B cell (primary cell): ENCODE measurements around the gene TBC1D12. TPM values are rescaled to one million over a fixed set of nuclear protein-coding genes. Genes with fewer than 3 reads are reported as not detected.

Experiments used
- ATAC-seq: fragments of 200-7000 bp; cut with Tn5 transposase; one replicate; pipeline ENCODE4 v1.10.0; 2021; ENCODE audit warnings: low read depth, mild to moderate bottlenecking, moderate number of reproducible peaks, moderate library complexity
- CTCF ChIA-PET: fragments of 350-600 bp; sonication (Branson Sonifier 250); formaldehyde crosslinking; loops from one replicate; lab custom pipeline; 2021; ENCODE audit warnings: antibody characterized with exemption, inconsistent platforms; lab: Charles Lee
- POLR2A ChIA-PET: fragments of 350-600 bp; sonication (Branson Sonifier 250); formaldehyde crosslinking; loops from one replicate; lab custom pipeline; 2021; ENCODE audit warnings: antibody characterized with exemption; lab: Charles Lee
- DNase-seq: peaks from one replicate; pipeline ENCODE4 v3.0.0; 2013
- H2AFZ ChIP-seq: 2 replicates; pipeline ENCODE4 v1.6.1; 2012; ENCODE audit warnings: mild to moderate bottlenecking, low read depth, low read length; ENCODE audit not compliant: insufficient read depth, poor library complexity, severe bottlenecking
- H3K27ac ChIP-seq, 2 donors: 1 replicate in 1 of 2; 2 replicates in 1 of 2; pipeline ENCODE4 v1.5.1; 2012 to 2013; ENCODE audit warnings: low read length in 2 of 2, mild to moderate bottlenecking in 2 of 2, moderate library complexity in 1 of 2
- H3K27me3 ChIP-seq, 4 experiments: fragments of 200-600 bp in 1 of 4; sonication (generic) in 1 of 4; replicated peaks in 1 of 4; 1 replicate in 2 of 4; 2 replicates in 2 of 4; pipeline versions ENCODE4 v1.6.1 to v1.7.0; 2013 to 2016; ENCODE audit warnings: low read length in 3 of 4, mild to moderate bottlenecking in 2 of 4, mixed read lengths in 1 of 4, moderate library complexity in 1 of 4; ENCODE audit not compliant: insufficient read depth in 4 of 4, control insufficient read depth in 3 of 4; ENCODE audit errors: control extremely low read depth in 1 of 4
- H3K36me3 ChIP-seq, 2 experiments: replicated peaks in 1 of 2; 1 replicate in 1 of 2; 2 replicates in 1 of 2; pipeline versions ENCODE4 v1.6.1 to v1.7.1; 2013; ENCODE audit warnings: low read length in 1 of 2; ENCODE audit not compliant: insufficient read depth in 2 of 2, control insufficient read depth in 1 of 2; ENCODE audit errors: control extremely low read depth in 1 of 2, extremely low read depth in 1 of 2
- H3K4me1 ChIP-seq, 2 donors: fragments of 200-600 bp in 1 of 2; sonication (generic) in 1 of 2; 1 replicate in 1 of 2; 2 replicates in 1 of 2; pipeline versions ENCODE4 v1.5.1 to v1.6.1; 2013 to 2017; ENCODE audit warnings: low read length in 2 of 2; ENCODE audit not compliant: control insufficient read depth in 2 of 2, insufficient read depth in 2 of 2
- H3K4me2 ChIP-seq: replicated peaks from 2 replicates; pipeline ENCODE3; 2012; ENCODE audit warnings: mild to moderate bottlenecking, low read depth, low read length; ENCODE audit not compliant: poor library complexity, severe bottlenecking
- H3K4me3 ChIP-seq, 5 experiments: fragments of 200-600 bp in 1 of 5; sonication (generic) in 1 of 5; 1 replicate in 3 of 5; 2 replicates in 2 of 5; pipeline versions ENCODE4 v1.5.1 to v1.7.0; 2011 to 2016; ENCODE audit warnings: low read length in 4 of 5, mild to moderate bottlenecking in 4 of 5, low read depth in 2 of 5, control low read depth in 1 of 5, moderate library complexity in 1 of 5; ENCODE audit not compliant: insufficient read depth in 1 of 5; ENCODE audit errors: control extremely low read depth in 1 of 5, extremely low read depth in 1 of 5
- H3K79me2 ChIP-seq: fragments of 200-600 bp; sonication (generic); one replicate; pipeline ENCODE4 v1.6.0; 2016; ENCODE audit warnings: low read length; ENCODE audit not compliant: control insufficient read depth, insufficient read depth
- H3K9ac ChIP-seq: fragments of 200-600 bp; sonication (generic); 2 replicates; pipeline ENCODE4 v1.6.1; 2017; ENCODE audit warnings: mild to moderate bottlenecking, low read length, moderate library complexity
- H3K9me3 ChIP-seq, 3 donors: one replicate each; pipeline versions ENCODE4 v1.6.1 to v1.7.1; 2013; ENCODE audit warnings: low read length in 2 of 3; ENCODE audit not compliant: control insufficient read depth in 2 of 3, insufficient read depth in 1 of 3; ENCODE audit errors: control extremely low read depth in 1 of 3
- H4K20me1 ChIP-seq: 2 replicates; pipeline ENCODE4 v1.6.0; 2012; ENCODE audit warnings: mild to moderate bottlenecking, low read length; ENCODE audit not compliant: insufficient read depth, control insufficient read depth, poor library complexity, severe bottlenecking
- H3K27ac Mint-ChIP-seq: one replicate; pipeline ENCODE4 v1.8.0; 2021; ENCODE audit warnings: mixed read lengths
- H3K27me3 Mint-ChIP-seq: one replicate; pipeline ENCODE4 v1.8.0; 2021; ENCODE audit warnings: mixed read lengths
- H3K4me1 Mint-ChIP-seq: one replicate; pipeline ENCODE4 v1.8.0; 2021; ENCODE audit warnings: mixed read lengths
- H3K4me3 Mint-ChIP-seq: one replicate; pipeline ENCODE4 v1.8.0; 2021; ENCODE audit warnings: mixed read lengths
- H3K9me3 Mint-ChIP-seq: one replicate; pipeline ENCODE4 v1.8.0; 2022; ENCODE audit warnings: mixed read lengths; ENCODE audit not compliant: insufficient read depth
- EZH2 ChIP-seq: IDR thresholded peaks from 2 replicates; pipeline ENCODE4 v1.6.1; 2012; ENCODE audit warnings: borderline replicate concordance, low read depth, mild to moderate bottlenecking, moderate library complexity, low read length; ENCODE audit not compliant: insufficient read depth, poor library complexity, severe bottlenecking
- WGBS: methylation state at CpG from one replicate; pipeline ENCODE4 v1.1.5; 2013; ENCODE audit warnings: missing lambda C conversion rate; ENCODE audit not compliant: insufficient coverage; 5-methylcytosine and 5-hydroxymethylcytosine counted together
- intact Hi-C: fragments of 100-400 bp; cut with micrococcal nuclease; formaldehyde crosslinking; loops from one replicate; pipeline ENCODE4 v1.10.0; 2022
- polyA plus RNA-seq: library from polyadenylated mRNA; depleted of rRNA; stranded (reverse); fragments of >200 nt; gene quantifications from 2 replicates; pipeline ENCODE4 v1.2.3, GENCODE V29; 2012
- total RNA-seq, 2 donors: library from RNA; stranded (reverse); fragments of 120-200 nt in 1 of 2; gene quantifications; 1 replicate in 1 of 2; 2 replicates in 1 of 2; pipeline versions ENCODE4 v1.2.3 to v1.2.4, GENCODE V29; 2013 to 2022
- TF ChIP-seq, protein P1 (sequence below): fragments of 200-600 bp; IDR thresholded peaks from one replicate; pipeline ENCODE4 v1.8.0; 2022; ENCODE audit warnings: antibody characterized with exemption, mild to moderate bottlenecking

The TBC1D12 gene
- total and polyA plus RNA-seq, 2 donors (not counting 1 experiment from before 2014, with no cell fraction given): 3.1 to 9.3 TPM

DNA sequence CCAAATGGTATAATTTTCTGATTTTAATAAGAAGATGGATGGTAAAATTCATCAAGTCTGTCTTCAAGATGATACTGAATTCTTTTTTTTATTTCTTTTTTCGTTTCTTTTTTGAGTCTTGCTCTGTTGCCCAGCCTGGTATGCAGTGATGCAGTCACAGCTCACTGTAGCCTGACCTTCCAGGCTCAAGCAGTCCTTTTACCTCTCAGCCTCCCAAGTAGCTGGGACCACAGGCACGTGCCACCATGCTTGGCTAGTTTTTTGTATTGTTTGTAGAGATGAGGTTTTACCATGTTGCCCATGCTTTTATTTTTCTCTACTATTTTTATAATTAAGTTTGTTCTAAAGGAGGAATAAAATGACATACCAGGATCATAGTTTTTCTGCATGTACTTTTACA lies 91.1 kb downstream of the TBC1D12 start:
- no peaks in the 10 kb centered on the region for H3K9me3 Mint-ChIP-seq
- no peaks in the 10 kb centered on the region for H3K4me1 ChIP-seq
- H3K4me3 Mint-ChIP-seq: no peak overlapping the region
- H3K4me1 Mint-ChIP-seq: peaks cover 12% of the 10 kb centered on the region
- ATAC-seq (no peak), DNase-seq (no peak)
- no peaks in the 10 kb centered on the region for H3K36me3 ChIP-seq
- H3K9me3 ChIP-seq: no peaks in the 10 kb centered on the region
- H2AFZ ChIP-seq: no peak overlapping the region
- no peak overlapping the region for H3K4me3 ChIP-seq
- no peak overlapping the region for H3K4me2 ChIP-seq
- ChIA-PET CTCF (no interaction called here), POLR2A (no interaction called here)
- H3K79me2 ChIP-seq: no peaks in the 10 kb centered on the region
- WGBS: no CpG with 5 or more reads among the region's 2 CpGs
- intact Hi-C loops: no loop called here
- TF ChIP-seq, protein P1, sequence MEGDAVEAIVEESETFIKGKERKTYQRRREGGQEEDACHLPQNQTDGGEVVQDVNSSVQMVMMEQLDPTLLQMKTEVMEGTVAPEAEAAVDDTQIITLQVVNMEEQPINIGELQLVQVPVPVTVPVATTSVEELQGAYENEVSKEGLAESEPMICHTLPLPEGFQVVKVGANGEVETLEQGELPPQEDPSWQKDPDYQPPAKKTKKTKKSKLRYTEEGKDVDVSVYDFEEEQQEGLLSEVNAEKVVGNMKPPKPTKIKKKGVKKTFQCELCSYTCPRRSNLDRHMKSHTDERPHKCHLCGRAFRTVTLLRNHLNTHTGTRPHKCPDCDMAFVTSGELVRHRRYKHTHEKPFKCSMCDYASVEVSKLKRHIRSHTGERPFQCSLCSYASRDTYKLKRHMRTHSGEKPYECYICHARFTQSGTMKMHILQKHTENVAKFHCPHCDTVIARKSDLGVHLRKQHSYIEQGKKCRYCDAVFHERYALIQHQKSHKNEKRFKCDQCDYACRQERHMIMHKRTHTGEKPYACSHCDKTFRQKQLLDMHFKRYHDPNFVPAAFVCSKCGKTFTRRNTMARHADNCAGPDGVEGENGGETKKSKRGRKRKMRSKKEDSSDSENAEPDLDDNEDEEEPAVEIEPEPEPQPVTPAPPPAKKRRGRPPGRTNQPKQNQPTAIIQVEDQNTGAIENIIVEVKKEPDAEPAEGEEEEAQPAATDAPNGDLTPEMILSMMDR: no peak
- no peak for TF ChIP-seq EZH2
- no peak overlapping the region for H3K27ac ChIP-seq
- no peak overlapping the region for H3K9ac ChIP-seq
- no peaks in the 10 kb centered on the region for H3K27me3 ChIP-seq
- no peak overlapping the region for H3K27ac Mint-ChIP-seq
- no peaks in the 10 kb centered on the region for H4K20me1 ChIP-seq
- H3K27me3 Mint-ChIP-seq: no peaks in the 10 kb centered on the region

DNA sequence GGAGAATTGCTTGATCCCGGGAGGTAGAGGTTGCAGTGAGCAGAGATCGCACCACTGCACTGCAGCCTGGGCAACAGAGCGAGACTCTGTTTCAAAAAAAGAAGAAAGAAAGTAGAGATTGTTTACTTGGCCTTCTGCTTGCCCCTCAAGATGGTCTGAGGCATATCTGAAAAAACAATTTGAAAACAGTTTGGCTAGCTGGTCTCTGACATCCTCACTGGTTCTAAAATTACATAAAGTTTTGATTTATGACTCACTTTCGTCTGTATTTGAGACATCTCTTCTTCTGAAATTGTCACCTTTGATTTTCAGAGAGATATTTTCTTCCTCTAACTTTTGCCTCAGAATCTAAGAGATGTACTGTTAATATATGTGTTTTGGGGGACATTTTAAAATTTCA lies 93.7 kb downstream of the TBC1D12 start:
- CTCF ChIA-PET: interaction anchor here (0.6 kb wide), 1 partner anchor 1888 kb away, joined by 3 read pairs; no protein-coding TSS in a partner anchor

More for the DNA sequence above, 93.7 kb downstream of the TBC1D12 start:
- H3K27me3 ChIP-seq: no peaks in the 10 kb centered on the region
- no peak overlapping the region for H3K27ac ChIP-seq
- ATAC-seq (no peak), DNase-seq (no peak)
- 61% methylated on average over 3 of the region's 4 CpGs for WGBS
- no peak overlapping the region for H3K4me3 ChIP-seq
- no peak overlapping the region for H3K9ac ChIP-seq
- Mint-ChIP-seq H3K4me1 (peaks cover 12% of the 10 kb centered on the region), H3K27me3 (no peaks in the 10 kb centered on the region), H3K27ac (peak overlapping the region; percentile 11), H3K9me3 (no peaks in the 10 kb centered on the region), H3K4me3 (no peak overlapping the region)
- H3K4me2 ChIP-seq: no peak overlapping the region
- POLR2A ChIA-PET: no interaction called here
- TF ChIP-seq, protein P1: no peak
- H3K79me2 ChIP-seq: no peaks in the 10 kb centered on the region
- H3K9me3 ChIP-seq: no peaks in the 10 kb centered on the region
- no peaks in the 10 kb centered on the region for H3K4me1 ChIP-seq
- H2AFZ ChIP-seq: no peak overlapping the region
- no peaks in the 10 kb centered on the region for H4K20me1 ChIP-seq
- H3K36me3 ChIP-seq: peaks cover 0 to 4% of the 10 kb centered on the region in 2 experiments
- intact Hi-C loops: no loop called here
